GM12873 (cell line): ENCODE measurements around the gene LCLAT1.

Experiments
- TF ChIP-seq, protein P1 (sequence below): IDR thresholded peaks from 2 replicates; pipeline ENCODE4 v1.5.1; 2012; ENCODE audit warnings: low read depth, mild to moderate bottlenecking, moderate library complexity, low read length, control low read depth; ENCODE audit not compliant: insufficient read depth; ENCODE audit errors: missing control alignments

The LCLAT1 gene

DNA sequence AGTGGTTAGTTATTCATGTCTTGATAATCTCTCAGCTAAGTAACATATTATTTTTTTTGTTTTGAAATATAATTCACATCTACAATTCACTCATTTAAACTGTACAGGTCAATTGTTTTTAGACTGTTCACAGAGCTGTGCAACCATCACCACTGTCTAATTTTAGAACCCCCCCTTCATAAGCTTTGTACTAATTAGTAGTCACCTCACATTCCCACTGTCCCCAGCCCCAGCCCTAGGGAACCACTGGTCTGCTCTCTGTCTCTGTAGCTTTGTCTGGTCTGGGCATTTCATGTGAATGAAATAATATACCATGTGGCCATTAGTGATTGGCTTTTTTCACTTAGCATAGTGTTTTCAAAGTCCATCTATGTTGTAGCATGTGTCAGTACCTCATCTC is 55.3 kb downstream of the LCLAT1 start:
- TF ChIP-seq, protein P1, sequence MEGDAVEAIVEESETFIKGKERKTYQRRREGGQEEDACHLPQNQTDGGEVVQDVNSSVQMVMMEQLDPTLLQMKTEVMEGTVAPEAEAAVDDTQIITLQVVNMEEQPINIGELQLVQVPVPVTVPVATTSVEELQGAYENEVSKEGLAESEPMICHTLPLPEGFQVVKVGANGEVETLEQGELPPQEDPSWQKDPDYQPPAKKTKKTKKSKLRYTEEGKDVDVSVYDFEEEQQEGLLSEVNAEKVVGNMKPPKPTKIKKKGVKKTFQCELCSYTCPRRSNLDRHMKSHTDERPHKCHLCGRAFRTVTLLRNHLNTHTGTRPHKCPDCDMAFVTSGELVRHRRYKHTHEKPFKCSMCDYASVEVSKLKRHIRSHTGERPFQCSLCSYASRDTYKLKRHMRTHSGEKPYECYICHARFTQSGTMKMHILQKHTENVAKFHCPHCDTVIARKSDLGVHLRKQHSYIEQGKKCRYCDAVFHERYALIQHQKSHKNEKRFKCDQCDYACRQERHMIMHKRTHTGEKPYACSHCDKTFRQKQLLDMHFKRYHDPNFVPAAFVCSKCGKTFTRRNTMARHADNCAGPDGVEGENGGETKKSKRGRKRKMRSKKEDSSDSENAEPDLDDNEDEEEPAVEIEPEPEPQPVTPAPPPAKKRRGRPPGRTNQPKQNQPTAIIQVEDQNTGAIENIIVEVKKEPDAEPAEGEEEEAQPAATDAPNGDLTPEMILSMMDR, result no peak

DNA sequence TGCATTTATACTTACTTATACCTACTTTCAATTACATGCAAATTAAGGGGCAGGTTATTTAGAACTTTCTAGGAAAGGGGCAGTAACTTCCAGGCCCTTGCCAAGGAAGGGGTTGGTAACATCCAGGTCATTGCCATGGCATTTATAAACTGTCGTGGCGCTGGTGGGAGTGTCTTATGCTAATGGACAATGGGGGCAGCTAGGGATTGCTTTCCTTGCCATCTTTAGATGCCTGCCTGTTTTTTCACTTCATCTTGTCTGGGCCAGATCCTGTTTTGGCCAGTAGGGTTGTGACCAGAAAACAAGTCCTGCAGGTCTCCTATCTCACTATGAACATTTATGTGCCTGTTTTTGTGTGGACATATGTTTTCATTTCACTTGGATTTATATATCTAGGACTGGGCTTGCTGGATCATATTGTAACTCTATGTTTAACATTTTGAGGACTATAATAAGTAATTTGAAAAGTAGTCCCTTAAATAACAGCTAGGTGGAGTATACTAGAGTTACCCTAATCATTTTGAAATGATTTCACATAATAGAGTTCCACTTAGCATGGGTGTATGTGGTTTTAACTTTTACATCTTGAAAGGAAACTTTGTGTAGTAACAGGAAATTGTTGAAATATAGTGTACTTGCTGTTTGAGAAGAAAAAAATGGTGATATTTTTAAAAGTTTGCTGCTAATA is 56.1 kb downstream of the LCLAT1 start:
- TF ChIP-seq, protein P1, result peak; percentile 8

DNA sequence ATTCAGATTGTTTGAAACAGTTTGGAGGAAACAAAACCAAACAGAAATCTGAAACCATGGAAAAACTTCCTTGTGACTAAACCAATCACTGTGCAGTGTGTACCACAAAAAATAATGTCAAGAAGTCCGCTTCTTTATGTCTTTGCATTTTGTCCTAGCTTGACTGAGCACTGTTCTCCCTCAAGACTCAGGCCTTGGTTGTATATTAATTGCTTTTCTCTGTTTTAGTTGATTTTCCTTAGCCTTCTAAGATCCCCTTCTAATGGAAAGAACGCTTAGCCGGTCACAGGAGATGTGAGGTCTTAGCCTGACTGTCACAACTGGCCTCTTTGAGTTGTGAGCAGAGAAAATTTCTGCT is 56.6 kb downstream of the LCLAT1 start:
- TF ChIP-seq, protein P1, result no peak

DNA sequence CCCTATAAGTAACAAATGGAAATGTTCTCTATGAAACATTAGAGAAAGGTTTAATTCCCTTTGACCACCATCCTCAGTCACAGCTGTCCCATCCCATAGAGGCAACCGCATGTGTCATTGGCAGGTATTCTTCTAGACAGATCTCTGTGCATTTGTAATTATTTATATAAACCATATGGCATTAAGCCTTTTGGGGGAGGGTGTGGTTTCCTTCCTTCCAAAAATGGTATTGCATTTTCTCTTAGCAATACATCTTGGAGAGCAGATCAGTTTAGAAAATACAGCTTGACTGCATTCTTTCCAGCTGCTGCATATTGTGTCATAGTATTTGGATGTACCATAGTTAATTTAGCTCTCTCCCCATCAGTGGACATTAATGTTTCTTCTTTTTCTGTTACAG is 57.7 kb downstream of the LCLAT1 start:
- TF ChIP-seq, protein P1, result no peak

DNA sequence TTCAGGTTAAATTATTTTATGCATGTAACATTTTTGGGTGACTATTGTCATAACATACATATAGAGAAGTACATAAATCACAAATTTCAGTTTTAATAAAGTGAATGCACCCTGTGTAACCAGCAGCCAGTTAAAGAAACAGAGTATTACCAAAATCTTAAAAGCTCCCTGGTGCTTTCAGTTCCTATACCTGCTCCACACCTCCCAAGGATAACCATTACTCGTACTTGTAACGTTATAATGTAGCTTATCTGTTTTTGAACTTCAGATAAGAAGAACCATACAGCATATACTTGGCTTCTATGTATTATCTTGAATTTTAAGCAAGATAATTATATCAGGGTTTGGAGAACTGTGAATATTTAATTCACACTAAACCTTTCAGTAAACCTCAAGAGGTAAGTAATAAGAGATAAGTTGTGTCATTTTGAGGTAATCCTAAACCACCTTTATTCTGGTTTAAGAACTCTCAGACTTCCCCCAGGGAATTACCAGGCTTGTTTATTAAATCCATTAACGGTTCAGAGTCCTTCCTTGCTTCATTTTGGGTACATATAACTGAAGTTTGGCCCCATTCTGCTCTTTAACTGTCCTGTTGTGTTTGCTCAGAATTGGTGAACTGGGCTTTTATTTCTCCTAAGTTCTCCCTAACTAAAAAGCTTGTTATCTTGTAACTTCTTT is 58.6 kb downstream of the LCLAT1 start:
- TF ChIP-seq, protein P1, result no peak

DNA sequence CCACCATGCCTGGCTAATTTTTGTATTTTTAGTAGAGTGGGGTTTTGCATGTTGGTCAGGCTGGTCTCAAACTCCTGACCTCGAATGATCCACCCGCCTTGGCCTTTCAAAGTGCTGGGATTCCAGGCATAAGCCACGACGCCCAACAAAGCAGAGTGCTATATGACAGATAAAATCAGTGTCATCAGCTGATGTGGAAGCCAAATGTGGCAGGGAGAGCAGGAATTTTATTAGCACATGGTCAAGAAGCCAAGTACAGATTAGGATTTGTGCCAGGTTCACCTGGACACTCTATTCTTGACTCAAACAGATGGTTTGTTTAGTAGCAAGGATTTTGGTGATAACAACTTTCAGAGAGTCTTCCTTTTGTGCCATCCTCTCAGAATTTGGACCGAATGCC is 62.7 kb downstream of the LCLAT1 start:
- TF ChIP-seq, protein P1, result no peak

DNA sequence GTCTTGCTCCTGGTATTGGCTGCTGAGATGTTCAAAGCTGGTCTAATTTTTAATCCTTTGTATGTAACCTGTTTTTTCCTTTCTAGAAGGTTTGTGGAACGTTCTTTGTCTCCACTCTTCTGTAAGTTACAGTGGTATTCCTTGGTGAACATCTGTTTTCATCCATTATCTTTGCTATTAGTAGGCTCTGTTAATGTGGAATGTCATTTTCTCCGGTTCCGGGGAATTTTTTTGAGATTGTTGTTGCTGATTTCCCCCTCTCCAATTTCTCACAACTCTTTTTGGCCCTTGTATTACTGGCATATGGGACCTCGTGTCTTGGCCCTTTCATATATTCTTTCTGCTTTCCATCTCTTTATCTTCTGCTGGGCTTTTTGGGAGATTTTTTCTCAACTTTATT is 63.4 kb downstream of the LCLAT1 start:
- TF ChIP-seq, protein P1, result no peak
